Activated T-cell treated with anti-CD3 and anti-CD28 coated beads for 1 hour (primary cell): Measurements from ENCODE around the gene ATP9B.
A peak's percentile ranks its signal among the peaks of the same experiment; 100 is the strongest.
"Not testable (repeated sequence)": the region's sequence is repeated elsewhere in the genome, so short reads cannot be mapped to it uniquely, and the experiment has no call there.

Experiments used
- DNase-seq: peaks from one replicate; pipeline ENCODE4 v3.0.0-alpha.2; 2020; ENCODE audit warnings: low read depth

The ATP9B gene

GRCh38 chr18:79366177-79367094, 297.2 kb downstream of the ATP9B start:
- no peak for DNase-seq

- DNase-seq, result no peak
Observed at GRCh38 chr18:79367480-79367879, 298.3 kb downstream of the ATP9B start.

GRCh38 chr18:79367989-79368388, 298.8 kb downstream of the ATP9B start:
- DNase-seq, result no peak

DNA sequence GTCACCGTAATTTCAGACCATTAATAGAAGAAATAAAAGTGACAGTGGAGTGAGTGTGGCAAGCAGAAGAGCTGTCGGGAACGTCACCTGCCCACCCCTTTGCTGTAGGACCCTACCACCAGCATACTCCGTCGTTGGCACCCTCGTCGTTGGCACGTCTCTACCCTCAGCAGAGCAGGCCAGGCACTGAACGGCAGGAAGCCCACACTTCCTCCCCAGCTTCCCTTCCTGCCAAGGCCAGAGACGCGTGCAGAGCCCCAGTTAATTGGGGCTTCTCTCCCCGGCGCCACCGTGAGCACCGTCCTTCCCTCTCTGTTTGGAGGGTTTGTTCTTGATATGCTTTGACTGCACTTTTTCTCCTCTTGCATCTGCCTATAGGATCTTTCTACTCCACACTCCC, 299.5 kb downstream of the ATP9B start:
- DNase-seq, result no peak

- DNase-seq, result no peak
Observed at GRCh38 chr18:79371561-79372121, 302.4 kb downstream of the ATP9B start.

DNA sequence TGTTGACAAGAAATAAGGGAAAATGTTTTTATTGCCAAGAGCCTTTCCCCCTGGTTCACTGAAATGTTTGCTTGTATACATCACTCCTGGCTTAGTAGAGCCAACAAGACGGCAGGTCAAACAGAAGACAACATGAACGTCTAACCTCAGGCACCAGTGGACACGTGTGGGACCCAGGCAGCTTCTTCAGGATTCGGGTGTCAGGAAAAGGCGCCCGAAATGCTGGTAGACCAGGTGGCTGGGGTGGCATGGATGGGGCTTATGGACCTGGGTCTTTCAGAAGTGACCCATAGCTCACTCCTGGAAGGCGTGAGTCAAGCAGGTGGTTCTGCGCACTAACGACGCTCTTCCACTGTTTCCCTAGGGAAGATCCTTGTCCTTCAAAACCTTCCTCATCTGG, 303.3 kb downstream of the ATP9B start:
- no peak for DNase-seq

DNA sequence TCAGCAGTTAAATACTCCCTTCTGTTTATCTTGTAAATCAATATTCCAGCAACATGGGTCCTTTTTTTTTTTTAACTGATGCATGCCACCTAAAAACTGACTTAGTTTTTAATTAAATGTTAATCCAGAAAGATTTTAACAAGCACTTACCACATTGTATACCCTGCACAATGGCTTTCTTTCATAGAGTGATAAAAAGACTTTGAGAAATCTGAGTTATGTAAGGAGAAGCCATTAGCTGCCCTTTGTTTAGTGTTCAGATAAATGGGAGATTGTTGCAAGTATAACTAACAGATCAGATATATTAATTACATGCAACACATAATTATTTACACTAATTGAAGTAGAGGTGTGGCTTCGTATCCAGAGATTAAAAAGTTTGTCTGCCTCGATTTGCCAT, 303.8 kb downstream of the ATP9B start:
- no peak for DNase-seq

- no peak for DNase-seq
Observed at GRCh38 chr18:79373736-79374135, 304.5 kb downstream of the ATP9B start.

DNA sequence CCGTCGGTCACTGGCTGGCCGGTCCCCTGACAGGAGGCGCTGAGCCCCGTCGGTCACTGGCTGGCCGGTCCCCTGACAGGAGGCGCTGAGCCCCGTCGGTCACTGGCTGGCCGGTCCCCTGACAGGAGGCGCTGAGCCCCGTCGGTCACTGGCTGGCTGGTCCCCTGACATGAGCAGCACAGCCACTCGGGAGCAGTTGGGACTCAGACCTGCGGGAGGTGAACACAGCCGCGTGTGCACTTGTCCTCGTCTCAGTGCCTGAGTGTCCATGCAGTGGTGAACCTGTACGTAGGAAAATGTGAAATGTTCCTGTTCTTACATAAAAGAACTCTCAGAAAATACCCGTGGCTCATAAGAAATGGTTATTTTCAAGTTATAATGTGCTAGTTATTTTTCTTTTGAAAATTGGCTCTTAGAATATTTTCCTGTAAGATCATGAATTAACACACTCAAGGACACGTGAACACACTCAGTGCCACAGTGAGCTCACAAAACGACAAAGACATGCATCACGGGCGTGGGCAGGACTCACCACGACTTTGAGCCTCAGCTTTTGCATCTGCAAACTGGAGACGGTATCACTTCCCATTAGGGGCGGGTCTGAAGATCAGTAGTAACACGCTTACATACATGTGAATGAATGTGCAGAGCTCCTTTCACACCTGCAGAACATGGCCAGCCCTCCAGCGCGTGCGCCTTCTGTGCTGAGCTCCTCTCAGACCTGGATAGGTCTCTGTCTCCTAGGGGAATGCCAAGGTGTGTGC, 305.4 kb downstream of the ATP9B start:
- DNase-seq, result no peak

- DNase-seq, result no peak
Observed at GRCh38 chr18:79375441-79376154, 306.4 kb downstream of the ATP9B start.

DNA sequence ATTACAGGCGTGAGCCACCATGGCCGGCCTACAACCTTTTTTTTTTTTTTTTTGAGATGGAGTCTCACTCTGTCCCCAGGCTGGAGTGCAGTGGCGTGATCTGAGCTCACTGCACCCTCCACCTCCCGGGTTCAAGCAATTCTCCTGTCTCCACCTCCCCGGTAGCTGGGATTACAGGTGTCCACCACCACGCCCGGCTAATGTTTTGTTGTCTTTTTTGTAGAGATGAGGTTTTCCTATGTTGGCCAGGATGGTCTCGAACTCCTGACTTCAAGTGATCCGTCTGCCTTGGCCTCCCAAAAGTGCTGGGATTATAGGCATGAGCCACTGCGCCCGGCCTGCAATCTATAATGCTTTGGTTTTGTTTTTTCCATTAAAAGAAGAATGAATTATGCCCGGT, 307.5 kb downstream of the ATP9B start:
- not testable (repeated sequence) for DNase-seq

GRCh38 chr18:79377187-79377891, 308.1 kb downstream of the ATP9B start:
- DNase-seq, result no peak

GRCh38 chr18:79378536-79379250, 309.5 kb downstream of the ATP9B start:
- DNase-seq, result peak; percentile 74

GRCh38 chr18:79379251-79379905, 310.2 kb downstream of the ATP9B start:
- no peak for DNase-seq

GRCh38 chr18:79379931-79380815, 311.0 kb downstream of the ATP9B start:
- DNase-seq, result no peak

GRCh38 chr18:79380816-79381806, 311.9 kb downstream of the ATP9B start:
- DNase-seq, result peak; percentile 64

GRCh38 chr18:79381811-79382311, 312.7 kb downstream of the ATP9B start:
- no peak for DNase-seq
